Caco-2 (cell line): Measurements from ENCODE around the gene MN1. TPM values are rescaled to one million over a fixed set of nuclear protein-coding genes. Genes with fewer than 3 reads are reported as not detected.

Experiments used
- BruUV-seq: library from RNA; stranded (reverse); fragments of 400-500 nt; replicated peaks from 2 replicates; lab custom pipeline; 2021; lab: Mats Ljungman, UMichigan
- CTCF ChIA-PET: fragments of 300-600 bp; sonication (Branson Sonifier 250); formaldehyde crosslinking; loops from one replicate; lab custom pipeline; 2022; ENCODE audit warnings: antibody characterized with exemption; lab: Charles Lee
- POLR2A ChIA-PET: fragments of 300-600 bp; sonication (Branson Sonifier 250); formaldehyde crosslinking; loops from one replicate; lab custom pipeline; 2022; ENCODE audit warnings: antibody characterized with exemption; lab: Charles Lee
- DNase-seq, 2 experiments: peaks; one replicate each; pipeline versions ENCODE4 v3.0.0 to v3.0.0-alpha.2; 2020 to 2022
- H3K27me3 ChIP-seq: replicated peaks from 2 replicates; pipeline ENCODE4 v1.6.0; 2011; ENCODE audit warnings: low read length; ENCODE audit not compliant: control insufficient read depth, insufficient read depth
- H3K36me3 ChIP-seq: 2 replicates; pipeline ENCODE4 v1.5.1; 2011; ENCODE audit warnings: low read length; ENCODE audit not compliant: control insufficient read depth, insufficient read depth
- H3K4me1 ChIP-seq: fragments of 250-450 bp; sonication (Bioruptor Pico); 2 replicates; pipeline ENCODE4 v1.5.1; 2020; ENCODE audit warnings: mild to moderate bottlenecking
- H3K4me3 ChIP-seq: 2 replicates; pipeline ENCODE4 v1.5.1; 2011; ENCODE audit warnings: low read depth, mild to moderate bottlenecking, control low read depth, low read length
- H3K9me3 ChIP-seq: fragments of 250-450 bp; sonication (Bioruptor Pico); 2 replicates; pipeline ENCODE4 v1.5.1; 2020; ENCODE audit warnings: mild to moderate bottlenecking, moderate library complexity
- H3K27ac Mint-ChIP-seq: one replicate; pipeline ENCODE4 v1.8.0; 2022; ENCODE audit warnings: mixed read lengths; ENCODE audit not compliant: unreplicated experiment
- H3K27me3 Mint-ChIP-seq: one replicate; pipeline ENCODE4 v1.8.0; 2022; ENCODE audit warnings: mixed read lengths; ENCODE audit not compliant: insufficient read depth, unreplicated experiment
- H3K36me3 Mint-ChIP-seq: one replicate; pipeline ENCODE4 v1.8.0; 2022; ENCODE audit warnings: mild to moderate bottlenecking, mixed read lengths; ENCODE audit not compliant: insufficient read depth, unreplicated experiment
- H3K4me1 Mint-ChIP-seq: one replicate; pipeline ENCODE4 v1.8.0; 2022; ENCODE audit warnings: low read depth, mixed read lengths; ENCODE audit not compliant: unreplicated experiment
- H3K4me3 Mint-ChIP-seq: one replicate; pipeline ENCODE4 v1.8.0; 2022; ENCODE audit warnings: mild to moderate bottlenecking, moderate library complexity, mixed read lengths; ENCODE audit not compliant: unreplicated experiment
- H3K9me3 Mint-ChIP-seq: one replicate; pipeline ENCODE4 v1.8.0; 2022; ENCODE audit warnings: mixed read lengths; ENCODE audit not compliant: unreplicated experiment
- intact Hi-C: fragments of 100-400 bp; cut with micrococcal nuclease; formaldehyde crosslinking; loops from one replicate; pipeline ENCODE4 v1.10.0; 2022; ENCODE audit not compliant: unreplicated experiment
- total RNA-seq: library from RNA; stranded (reverse); gene quantifications from 2 replicates; pipeline ENCODE4 v1.2.3, GENCODE V29; 2022
- TF ChIP-seq, protein P1 (sequence below), 2 experiments: fragments of 200-600 bp in 1 of 2; IDR thresholded peaks; 1 replicate in 1 of 2; 2 replicates in 1 of 2; pipeline versions ENCODE4 v1.5.1 to v1.8.0; 2011 to 2022; ENCODE audit warnings: antibody characterized with exemption in 1 of 2, control low read depth in 1 of 2, inconsistent platforms in 1 of 2, low read depth in 1 of 2, low read length in 1 of 2, mild to moderate bottlenecking in 1 of 2, moderate library complexity in 1 of 2; ENCODE audit not compliant: insufficient read depth in 1 of 2, severe bottlenecking in 1 of 2, unreplicated experiment in 1 of 2

MN1 gene
- total RNA-seq, 1 experiment from 2014 or later = 0.32 TPM

DNA sequence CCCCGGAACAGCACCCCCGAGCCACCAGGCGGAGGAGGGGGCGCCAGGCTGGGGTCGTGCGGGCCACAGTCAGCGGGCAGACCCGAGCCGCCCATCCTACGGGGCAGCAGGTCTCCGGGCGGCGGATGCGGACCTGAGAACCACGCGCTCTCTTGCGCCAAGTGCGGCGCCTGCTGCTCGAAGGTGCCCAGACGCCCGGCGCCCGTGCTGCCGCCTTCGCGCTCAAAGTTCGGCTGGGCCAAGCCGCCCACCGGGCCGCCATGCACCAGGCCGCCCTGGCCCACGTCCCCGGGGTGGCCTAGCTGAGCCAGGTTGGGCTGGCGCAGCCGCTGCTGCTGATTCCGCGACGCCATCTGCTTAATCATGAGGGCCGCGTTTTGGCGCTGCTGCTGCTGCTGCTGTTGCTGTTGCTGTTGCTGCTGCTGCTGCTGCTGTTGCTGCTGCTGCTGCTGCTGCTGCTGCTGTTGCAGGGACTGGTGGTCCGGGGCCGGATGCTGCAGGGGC is 3.0 kb downstream of the MN1 start:
- BruUV-seq = no TSS peak
- intact Hi-C loops = no loop called here
- Histone ChIP-seq H3K27me3 (peaks cover 2% of the 10 kb centered on the region), H3K4me3 (no peak overlapping the region), H3K4me1 (no peaks in the 10 kb centered on the region), H3K9me3 (no peaks in the 10 kb centered on the region), H3K36me3 (no peaks in the 10 kb centered on the region)
- TF ChIP-seq, protein P1, sequence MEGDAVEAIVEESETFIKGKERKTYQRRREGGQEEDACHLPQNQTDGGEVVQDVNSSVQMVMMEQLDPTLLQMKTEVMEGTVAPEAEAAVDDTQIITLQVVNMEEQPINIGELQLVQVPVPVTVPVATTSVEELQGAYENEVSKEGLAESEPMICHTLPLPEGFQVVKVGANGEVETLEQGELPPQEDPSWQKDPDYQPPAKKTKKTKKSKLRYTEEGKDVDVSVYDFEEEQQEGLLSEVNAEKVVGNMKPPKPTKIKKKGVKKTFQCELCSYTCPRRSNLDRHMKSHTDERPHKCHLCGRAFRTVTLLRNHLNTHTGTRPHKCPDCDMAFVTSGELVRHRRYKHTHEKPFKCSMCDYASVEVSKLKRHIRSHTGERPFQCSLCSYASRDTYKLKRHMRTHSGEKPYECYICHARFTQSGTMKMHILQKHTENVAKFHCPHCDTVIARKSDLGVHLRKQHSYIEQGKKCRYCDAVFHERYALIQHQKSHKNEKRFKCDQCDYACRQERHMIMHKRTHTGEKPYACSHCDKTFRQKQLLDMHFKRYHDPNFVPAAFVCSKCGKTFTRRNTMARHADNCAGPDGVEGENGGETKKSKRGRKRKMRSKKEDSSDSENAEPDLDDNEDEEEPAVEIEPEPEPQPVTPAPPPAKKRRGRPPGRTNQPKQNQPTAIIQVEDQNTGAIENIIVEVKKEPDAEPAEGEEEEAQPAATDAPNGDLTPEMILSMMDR (IDR thresholded peaks at IDR 0.05; ENCODE audit: insufficient read depth in 1 of 2, low read depth in 1 of 2, low read length in 1 of 2, severe bottlenecking in 1 of 2, unreplicated experiment in 1 of 2) = no peak
- H3K27ac Mint-ChIP-seq = no peak overlapping the region
- POLR2A ChIA-PET = no interaction called here
- no peaks in the 10 kb centered on the region for H3K9me3 Mint-ChIP-seq
- H3K4me1 Mint-ChIP-seq = no peaks in the 10 kb centered on the region
- H3K27me3 Mint-ChIP-seq = peaks cover 2% of the 10 kb centered on the region
- DNase-seq = no peak
- H3K36me3 Mint-ChIP-seq = no peaks in the 10 kb centered on the region
- peak overlapping the region; percentile 10 for H3K4me3 Mint-ChIP-seq
- CTCF ChIA-PET = no interaction called here

DNA sequence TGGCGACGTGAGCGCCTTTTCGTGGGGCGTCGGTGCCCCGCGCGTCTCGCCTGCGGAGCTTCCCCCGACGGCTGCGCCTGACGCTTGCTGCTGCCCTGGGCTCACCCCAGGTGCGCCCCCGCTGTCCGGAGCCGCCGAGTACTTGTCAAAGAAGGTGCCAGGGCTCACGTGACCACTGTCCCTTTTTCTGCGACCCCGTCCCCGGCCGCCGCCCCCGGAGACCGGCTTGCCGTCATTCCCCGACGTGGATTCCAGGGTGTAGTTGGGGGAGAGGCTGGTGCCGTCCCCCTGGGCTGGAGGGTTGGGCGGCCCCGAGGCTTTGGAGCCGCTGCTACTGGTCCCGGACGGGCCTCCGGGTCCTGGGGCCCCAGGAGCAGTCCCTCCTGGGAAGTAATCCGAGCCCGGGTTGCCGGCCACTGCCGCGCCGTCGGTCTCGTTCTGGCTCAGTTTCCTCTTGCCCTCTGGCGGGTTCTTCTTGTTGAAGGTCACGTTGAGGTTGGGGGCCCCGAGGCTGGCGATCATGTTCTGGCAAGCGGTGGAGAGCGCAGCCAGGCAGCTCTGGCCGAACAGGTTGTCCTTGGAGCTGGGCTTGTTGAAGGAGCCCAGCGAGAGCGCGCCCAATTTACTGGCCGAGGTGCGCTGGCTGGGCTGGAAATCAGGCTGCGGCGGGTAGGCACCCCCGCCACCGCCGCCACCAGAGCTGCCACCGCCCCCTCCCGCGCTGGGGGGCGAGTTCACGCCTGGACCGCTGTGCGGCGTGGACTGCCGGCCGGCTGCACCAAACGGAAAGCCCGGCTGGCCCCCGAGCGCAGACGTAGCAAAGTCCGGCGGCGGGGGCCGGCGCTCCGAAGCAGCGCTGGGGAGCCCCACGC is 3.8 kb downstream of the MN1 start:
- TF ChIP-seq, protein P1 (IDR thresholded peaks at IDR 0.05; ENCODE audit: insufficient read depth in 1 of 2, low read depth in 1 of 2, low read length in 1 of 2, severe bottlenecking in 1 of 2, unreplicated experiment in 1 of 2) = no peak
- no peak overlapping the region for H3K4me3 ChIP-seq
- no peaks in the 10 kb centered on the region for H3K36me3 ChIP-seq
- intact Hi-C loops = no loop called here
- H3K4me3 Mint-ChIP-seq = no peak overlapping the region
- CTCF ChIA-PET = no interaction called here
- H3K27me3 ChIP-seq = peaks cover 2% of the 10 kb centered on the region
- H3K4me1 Mint-ChIP-seq = no peaks in the 10 kb centered on the region
- no peaks in the 10 kb centered on the region for H3K4me1 ChIP-seq
- no peaks in the 10 kb centered on the region for H3K36me3 Mint-ChIP-seq
- H3K9me3 Mint-ChIP-seq = no peaks in the 10 kb centered on the region
- POLR2A ChIA-PET = no interaction called here
- peaks cover 2% of the 10 kb centered on the region for H3K27me3 Mint-ChIP-seq
- BruUV-seq = no TSS peak
- no peak for DNase-seq
- no peak overlapping the region for H3K27ac Mint-ChIP-seq
- H3K9me3 ChIP-seq = no peaks in the 10 kb centered on the region

DNA sequence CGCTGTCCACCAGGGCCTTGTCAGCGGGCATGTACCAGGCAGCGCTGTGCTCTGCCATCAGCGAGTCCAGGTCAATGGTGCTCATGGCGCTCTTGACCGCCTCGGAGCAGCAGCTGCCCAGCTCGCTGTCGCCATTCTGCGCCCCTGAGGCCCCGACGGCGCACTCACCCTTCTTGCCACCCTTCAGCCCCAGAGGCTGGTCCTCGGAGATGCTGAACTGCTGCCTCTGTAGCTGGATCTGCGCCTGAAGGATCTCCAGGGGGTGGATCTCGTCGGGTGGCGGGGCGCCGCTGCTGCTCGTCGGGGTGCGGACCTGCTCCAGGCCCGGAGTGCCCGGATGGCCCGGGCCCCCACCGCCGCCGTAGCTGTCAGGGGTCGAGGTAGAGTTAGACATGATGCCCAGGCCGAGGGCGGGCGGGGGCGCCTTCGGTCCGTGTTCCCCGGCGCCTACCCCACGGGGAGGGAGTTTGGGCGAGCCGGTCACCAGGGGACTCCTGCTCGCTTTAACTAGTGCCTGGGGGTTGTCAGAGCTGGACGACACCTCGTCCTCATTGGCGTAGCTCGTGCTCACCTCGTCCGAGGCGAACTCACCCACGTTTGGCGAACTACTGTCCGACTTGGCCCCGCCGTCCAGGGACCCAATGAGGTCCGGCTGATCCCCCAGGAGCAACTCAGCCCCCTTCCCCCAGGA is 4.6 kb downstream of the MN1 start:
- TF ChIP-seq, protein P1 (IDR thresholded peaks at IDR 0.05; ENCODE audit: insufficient read depth in 1 of 2, low read depth in 1 of 2, low read length in 1 of 2, severe bottlenecking in 1 of 2, unreplicated experiment in 1 of 2) = no peak
- Mint-ChIP-seq H3K27ac (no peak overlapping the region), H3K27me3 (no peaks in the 10 kb centered on the region), H3K36me3 (no peaks in the 10 kb centered on the region), H3K9me3 (no peaks in the 10 kb centered on the region), H3K4me1 (no peaks in the 10 kb centered on the region), H3K4me3 (no peak overlapping the region)
- H3K9me3 ChIP-seq = no peaks in the 10 kb centered on the region
- H3K27me3 ChIP-seq = peaks cover 2% of the 10 kb centered on the region
- H3K4me1 ChIP-seq = no peaks in the 10 kb centered on the region
- DNase-seq = no peak
- intact Hi-C loops = no loop called here
- H3K4me3 ChIP-seq = no peak overlapping the region
- H3K36me3 ChIP-seq = no peaks in the 10 kb centered on the region
- BruUV-seq = no TSS peak
- CTCF ChIA-PET = no interaction called here
- POLR2A ChIA-PET = no interaction called here
